Breast epithelium (tissue), 4 donors: ENCODE measurements around the gene NELL1. TPM values are rescaled to one million over a fixed set of nuclear protein-coding genes. Genes with fewer than 3 reads are reported as not detected.

Experiments used
- DNase-seq, 2 donors: peaks; one replicate each; pipeline ENCODE4 v3.0.0-alpha.2; 2019; ENCODE audit warnings: low spot score in 2 of 2
- H3K27ac ChIP-seq, 2 donors: fragments of 200-600 bp; sonication (generic) in 1 of 2; one replicate each; pipeline ENCODE4 v1.5.1; 2016 to 2019; ENCODE audit warnings: mild to moderate bottlenecking in 1 of 2
- H3K27me3 ChIP-seq, 2 donors: fragments of 200-600 bp; sonication (generic) in 1 of 2; one replicate each; pipeline versions ENCODE4 v1.5.1 to v1.6.0; 2017 to 2019; ENCODE audit warnings: control low read depth in 1 of 2, mild to moderate bottlenecking in 1 of 2
- H3K36me3 ChIP-seq: fragments of 200-600 bp; one replicate; pipeline ENCODE4 v1.5.1; 2019
- H3K4me1 ChIP-seq, 2 donors: fragments of 200-600 bp; sonication (generic); one replicate each; pipeline ENCODE4 v1.5.1; 2016 to 2019; ENCODE audit warnings: control low read depth in 1 of 2
- H3K4me3 ChIP-seq, 3 donors: fragments of 200-600 bp; sonication (generic); 1 replicate in 2 of 3; 2 replicates in 1 of 3; pipeline ENCODE4 v1.5.1; 2016 to 2019; ENCODE audit warnings: mild to moderate bottlenecking in 3 of 3, moderate library complexity in 2 of 3
- H3K9me3 ChIP-seq, 2 donors: fragments of 200-600 bp; sonication (generic) in 1 of 2; one replicate each; pipeline ENCODE4 v1.5.1; 2016 to 2019; ENCODE audit warnings: control low read depth in 1 of 2
- POLR2A ChIP-seq: fragments of 450-650 bp; IDR thresholded peaks from one replicate; pipeline ENCODE4 v1.6.1; 2016; ENCODE audit warnings: antibody characterized with exemption, mild to moderate bottlenecking, moderate library complexity
- POLR2AphosphoS5 ChIP-seq, 3 donors: sonication (generic); formaldehyde crosslinking; IDR thresholded peaks; one replicate each; pipeline ENCODE4 v1.6.1; 2017; ENCODE audit warnings: antibody characterized with exemption in 3 of 3
- intact Hi-C: fragments of 100-400 bp; cut with DNase I; formaldehyde crosslinking; loops from one replicate; pipeline ENCODE4 v1.15.1; 2023; ENCODE audit warnings: low total_unique reads
- total RNA-seq, 3 donors: library from RNA; depleted of rRNA; stranded (reverse); fragments of >200 nt; gene quantifications; one replicate each; pipeline ENCODE4 v1.1.0, GENCODE V29; 2016
- TF ChIP-seq, protein P1 (sequence below), 3 donors: fragments of 450-650 bp; IDR thresholded peaks; one replicate each; pipeline ENCODE4 v1.5.1; 2016 to 2017; ENCODE audit warnings: antibody characterized with exemption in 3 of 3, mild to moderate bottlenecking in 3 of 3, moderate library complexity in 3 of 3

The NELL1 gene
- total RNA-seq, 3 donors from 2014 or later: 0.15 TPM; not detected in 2

DNA sequence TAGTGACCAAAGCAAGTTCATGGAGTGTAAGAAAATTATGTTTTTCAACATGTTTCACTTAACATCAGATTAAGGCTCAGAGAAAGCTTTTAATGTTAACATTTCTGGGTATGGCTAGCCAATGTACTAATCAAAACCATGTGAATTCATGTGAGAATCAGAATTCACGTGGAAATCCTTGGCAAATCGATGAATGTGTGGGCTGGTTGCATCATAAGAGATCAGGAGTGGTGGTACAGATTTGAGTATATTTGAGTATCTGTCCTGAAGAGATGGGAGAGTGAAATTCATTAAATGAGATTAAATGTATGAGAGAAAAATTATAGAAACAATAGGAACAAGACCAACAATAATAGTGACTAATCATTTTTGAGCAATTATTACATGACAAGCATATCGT lies 884.9 kb downstream of the NELL1 start:
- Histone ChIP-seq H3K27ac (no peak overlapping the region), H3K4me1 (no peaks in the 10 kb centered on the region), H3K36me3 (no peaks in the 10 kb centered on the region), H3K27me3 (no peaks in the 10 kb centered on the region), H3K9me3 (no peaks in the 10 kb centered on the region), H3K4me3 (no peak overlapping the region)
- no peak for DNase-seq
- TF ChIP-seq POLR2A (no peak), POLR2AphosphoS5 (IDR thresholded peaks at IDR 0.05) (no peak)
- TF ChIP-seq, protein P1, sequence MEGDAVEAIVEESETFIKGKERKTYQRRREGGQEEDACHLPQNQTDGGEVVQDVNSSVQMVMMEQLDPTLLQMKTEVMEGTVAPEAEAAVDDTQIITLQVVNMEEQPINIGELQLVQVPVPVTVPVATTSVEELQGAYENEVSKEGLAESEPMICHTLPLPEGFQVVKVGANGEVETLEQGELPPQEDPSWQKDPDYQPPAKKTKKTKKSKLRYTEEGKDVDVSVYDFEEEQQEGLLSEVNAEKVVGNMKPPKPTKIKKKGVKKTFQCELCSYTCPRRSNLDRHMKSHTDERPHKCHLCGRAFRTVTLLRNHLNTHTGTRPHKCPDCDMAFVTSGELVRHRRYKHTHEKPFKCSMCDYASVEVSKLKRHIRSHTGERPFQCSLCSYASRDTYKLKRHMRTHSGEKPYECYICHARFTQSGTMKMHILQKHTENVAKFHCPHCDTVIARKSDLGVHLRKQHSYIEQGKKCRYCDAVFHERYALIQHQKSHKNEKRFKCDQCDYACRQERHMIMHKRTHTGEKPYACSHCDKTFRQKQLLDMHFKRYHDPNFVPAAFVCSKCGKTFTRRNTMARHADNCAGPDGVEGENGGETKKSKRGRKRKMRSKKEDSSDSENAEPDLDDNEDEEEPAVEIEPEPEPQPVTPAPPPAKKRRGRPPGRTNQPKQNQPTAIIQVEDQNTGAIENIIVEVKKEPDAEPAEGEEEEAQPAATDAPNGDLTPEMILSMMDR (IDR thresholded peaks at IDR 0.05): no peak
- intact Hi-C loops: no loop called here

DNA sequence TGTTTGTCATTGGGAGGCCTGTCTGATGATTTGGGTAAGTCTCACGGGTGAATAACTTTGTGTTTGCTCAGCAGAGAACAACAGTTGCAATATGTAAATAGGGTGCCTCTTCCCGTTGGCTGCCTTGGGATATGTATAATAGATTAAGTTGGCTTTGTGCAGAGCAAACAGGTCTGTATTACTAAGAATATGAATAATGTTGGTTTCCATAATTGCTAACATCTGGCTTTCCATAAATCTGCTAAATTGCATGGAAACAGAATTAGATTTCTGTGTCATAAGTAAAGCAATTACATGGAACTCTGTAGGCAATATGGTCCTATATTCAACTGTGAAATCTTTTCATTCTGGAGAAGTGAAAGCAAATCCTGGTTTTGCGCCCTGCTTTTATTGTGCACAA lies 887.5 kb downstream of the NELL1 start:
- Histone ChIP-seq H3K27ac (no peak overlapping the region), H3K4me3 (no peak overlapping the region), H3K9me3 (no peaks in the 10 kb centered on the region), H3K27me3 (no peaks in the 10 kb centered on the region), H3K36me3 (no peaks in the 10 kb centered on the region), H3K4me1 (no peaks in the 10 kb centered on the region)
- TF ChIP-seq POLR2AphosphoS5 (IDR thresholded peaks at IDR 0.05) (no peak), POLR2A (no peak)
- TF ChIP-seq, protein P1 (IDR thresholded peaks at IDR 0.05): no peak
- intact Hi-C loops: no loop called here
- DNase-seq: no peak

DNA sequence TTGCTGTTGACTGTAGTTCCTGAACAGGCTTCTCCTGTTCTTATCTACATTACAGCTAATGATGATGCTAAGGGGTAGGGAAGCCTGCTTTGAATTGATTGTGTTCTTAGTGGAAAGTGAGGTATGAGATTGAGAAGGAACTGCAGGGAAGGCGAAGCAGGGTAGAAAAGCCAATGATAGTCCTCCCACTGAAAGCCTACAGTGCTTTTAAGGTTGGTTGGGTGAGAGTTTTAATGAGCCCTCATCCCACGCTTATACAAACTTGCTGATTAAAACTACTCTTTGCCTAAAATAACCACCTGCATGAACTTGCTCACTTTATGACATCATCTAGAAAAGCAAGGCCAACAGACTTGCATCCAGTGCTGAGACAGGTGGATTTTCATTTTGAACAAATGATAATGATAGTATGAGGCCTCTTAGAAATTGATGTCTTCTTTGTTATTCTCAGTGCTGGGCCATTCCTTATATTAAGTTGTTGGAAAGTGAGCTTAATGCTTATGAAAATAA lies 891.1 kb downstream of the NELL1 start:
- no peaks in the 10 kb centered on the region for H3K36me3 ChIP-seq
- intact Hi-C loops: no loop called here
- no peaks in the 10 kb centered on the region for H3K4me1 ChIP-seq
- H3K27ac ChIP-seq: no peak overlapping the region
- no peak for DNase-seq
- H3K9me3 ChIP-seq: no peaks in the 10 kb centered on the region
- no peaks in the 10 kb centered on the region for H3K27me3 ChIP-seq
- TF ChIP-seq POLR2A: no peak
- TF ChIP-seq, protein P1 (IDR thresholded peaks at IDR 0.05): no peak
- no peak for TF ChIP-seq POLR2AphosphoS5 (IDR thresholded peaks at IDR 0.05)
- no peak overlapping the region for H3K4me3 ChIP-seq

DNA sequence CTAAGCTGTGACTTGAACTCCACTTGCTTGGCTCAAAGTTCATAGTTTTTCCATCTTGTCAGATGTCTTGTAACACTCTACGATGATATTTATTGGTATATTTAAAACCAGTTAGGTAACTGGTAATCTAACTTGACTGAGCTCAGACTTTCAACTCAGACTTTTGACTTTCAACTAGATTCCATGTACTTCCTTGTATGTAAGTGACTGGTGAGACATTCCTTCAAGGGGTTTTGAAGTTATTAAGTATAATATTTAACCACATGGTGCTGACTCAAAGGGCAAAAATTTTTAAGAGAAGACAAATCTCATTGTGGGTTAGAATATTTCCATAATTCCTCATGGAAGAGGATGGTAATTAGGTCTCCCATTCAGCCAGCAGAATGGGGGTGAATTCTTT lies 892.2 kb downstream of the NELL1 start:
- DNase-seq: no peak
- Histone ChIP-seq H3K27ac (no peak overlapping the region), H3K4me3 (no peak overlapping the region), H3K9me3 (no peaks in the 10 kb centered on the region), H3K27me3 (no peaks in the 10 kb centered on the region), H3K4me1 (no peaks in the 10 kb centered on the region), H3K36me3 (no peaks in the 10 kb centered on the region)
- intact Hi-C loops: no loop called here
- TF ChIP-seq, protein P1 (IDR thresholded peaks at IDR 0.05): no peak
- TF ChIP-seq POLR2AphosphoS5 (IDR thresholded peaks at IDR 0.05) (no peak), POLR2A (no peak)

DNA sequence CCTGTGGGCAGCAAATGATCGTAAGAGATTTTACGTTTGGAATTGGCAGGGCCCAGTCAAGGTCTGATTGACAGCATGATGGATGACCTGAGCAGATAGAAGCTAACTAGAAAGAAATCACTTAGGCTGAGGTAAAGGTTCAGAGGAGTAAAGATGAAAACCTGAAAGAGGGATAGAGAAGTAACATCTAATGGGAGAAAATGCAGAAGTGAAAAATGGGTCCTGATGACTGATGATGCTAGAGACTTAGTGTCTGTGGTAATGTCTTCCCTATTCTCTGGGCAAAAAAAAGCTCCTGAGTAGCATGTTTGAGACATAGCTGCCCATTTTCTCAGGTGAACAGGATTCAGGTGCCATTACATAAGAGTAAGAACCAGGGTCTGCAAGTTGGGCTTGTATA lies 894.7 kb downstream of the NELL1 start:
- no peaks in the 10 kb centered on the region for H3K4me1 ChIP-seq
- H3K27me3 ChIP-seq: no peaks in the 10 kb centered on the region
- DNase-seq: no peak
- H3K4me3 ChIP-seq: no peak overlapping the region
- intact Hi-C loops: no loop called here
- H3K36me3 ChIP-seq: no peaks in the 10 kb centered on the region
- TF ChIP-seq, protein P1 (IDR thresholded peaks at IDR 0.05): no peak
- TF ChIP-seq POLR2A: no peak
- no peak for TF ChIP-seq POLR2AphosphoS5 (IDR thresholded peaks at IDR 0.05)
- H3K27ac ChIP-seq: no peak overlapping the region
- H3K9me3 ChIP-seq: no peaks in the 10 kb centered on the region
